Activated T-helper 1 cell treated with anti-CD3 and anti-CD28 coated beads, Interleukin-2, amount 50 U/mL, for 16 hours (primary cell): ENCODE results near the gene GFY.
"Not testable (repeated sequence)": the region's sequence is repeated elsewhere in the genome, so short reads cannot be mapped to it uniquely, and the experiment has no call there.

Experiments
- DNase-seq, 2 donors: peaks; one replicate each; pipeline ENCODE4 v3.0.0-alpha.2; 2020; ENCODE audit warnings: low read depth in 1 of 2, low spot score in 1 of 2

GFY gene

GRCh38 chr19:49443366-49444099, 18.3 kb downstream of the GFY start:
- peak; percentile 86 to 88 for DNase-seq

- not testable (repeated sequence) for DNase-seq
Observed at GRCh38 chr19:49444100-49444700, 19.0 kb downstream of the GFY start.

GRCh38 chr19:49445997-49446396, 20.8 kb downstream of the GFY start:
- no peak for DNase-seq

GRCh38 chr19:49447485-49448431, 22.6 kb downstream of the GFY start:
- DNase-seq: no peak

GRCh38 chr19:49448432-49448786, 23.2 kb downstream of the GFY start:
- no peak for DNase-seq

GRCh38 chr19:49450405-49450804, 25.2 kb downstream of the GFY start:
- no peak for DNase-seq

GRCh38 chr19:49451430-49452181, 26.4 kb downstream of the GFY start, which contains the start of gene PIH1D1:
Gene PIH1D1 (minus strand): TSS chr19:49451814. CDS start chr19:49451574, 240 bp downstream.
- peak; percentile 81 to 87 for DNase-seq

GRCh38 chr19:49453013-49453756, 28.0 kb downstream of the GFY start, which contains the start of gene ALDH16A1:
Gene ALDH16A1 (plus strand): TSS chr19:49453225. CDS start chr19:49453332, 107 bp downstream.
- peak; percentile 94 to 98 for DNase-seq

- DNase-seq: no peak
Observed at GRCh38 chr19:49453757-49454240, 28.6 kb downstream of the GFY start.

GRCh38 chr19:49455773-49456172, 30.6 kb downstream of the GFY start:
- no peak for DNase-seq

GRCh38 chr19:49456326-49456725, 31.1 kb downstream of the GFY start:
- DNase-seq: no peak

- no peak for DNase-seq
Observed at GRCh38 chr19:49458567-49458903, 33.3 kb downstream of the GFY start.

- DNase-seq: no peak
Observed at GRCh38 chr19:49459388-49459787, 34.2 kb downstream of the GFY start.

- DNase-seq: not testable (repeated sequence)
Observed at GRCh38 chr19:49461130-49461529, 35.9 kb downstream of the GFY start.

- no peak for DNase-seq
Observed at GRCh38 chr19:49461656-49462055, 36.5 kb downstream of the GFY start.

GRCh38 chr19:49462492-49462891, 37.3 kb downstream of the GFY start:
- DNase-seq: no peak

GRCh38 chr19:49463960-49464740, 39.0 kb downstream of the GFY start:
- DNase-seq: no peak

- no peak for DNase-seq
Observed at GRCh38 chr19:49465371-49465770, 40.2 kb downstream of the GFY start.

GRCh38 chr19:49468199-49468598, 43.0 kb downstream of the GFY start:
- DNase-seq: no peak
